Lower lobe of right lung (tissue), 2 donors: ENCODE data around the gene LCN6. TPM values are rescaled to one million over a fixed set of nuclear protein-coding genes. Genes with fewer than 3 reads are reported as not detected.

Experiments
- ATAC-seq, 2 donors: fragments of 200-7000 bp; cut with Tn5 transposase; one replicate each; pipeline ENCODE4 v1.9.1; 2020 to 2022; ENCODE audit warnings: mild to moderate bottlenecking in 2 of 2, moderate library complexity in 2 of 2
- DNase-seq: peaks from one replicate; pipeline ENCODE4 v3.0.0-alpha.2; 2020
- H3K27ac ChIP-seq: fragments of 200-600 bp; one replicate; pipeline ENCODE4 v1.8.0; 2022
- H3K27me3 ChIP-seq: fragments of 200-600 bp; one replicate; pipeline ENCODE4 v1.8.0; 2022; ENCODE audit warnings: low read depth
- H3K36me3 ChIP-seq: fragments of 200-600 bp; one replicate; pipeline ENCODE4 v1.8.0; 2022; ENCODE audit warnings: mild to moderate bottlenecking
- H3K4me1 ChIP-seq: fragments of 200-600 bp; one replicate; pipeline ENCODE4 v1.8.0; 2022
- H3K4me3 ChIP-seq: fragments of 200-600 bp; one replicate; pipeline ENCODE4 v1.8.0; 2022; ENCODE audit warnings: mild to moderate bottlenecking
- H3K9me3 ChIP-seq: fragments of 200-600 bp; one replicate; pipeline ENCODE4 v1.8.0; 2022
- intact Hi-C: fragments of 100-400 bp; cut with DNase I; formaldehyde crosslinking; loops from one replicate; pipeline ENCODE4 v1.11.0; 2022
- total RNA-seq: library from RNA; stranded (reverse); fragmentation: NEBNext Ultra II Directional; extraction: Animal tissue kit (Norgen Biotek cat#: 25700); gene quantifications from one replicate; pipeline ENCODE4 v1.2.1, GENCODE V29; 2021
- TF ChIP-seq, protein P1 (sequence below): fragments of 200-600 bp; IDR thresholded peaks from one replicate; pipeline ENCODE4 v1.8.0; 2022; ENCODE audit warnings: antibody characterized with exemption, mild to moderate bottlenecking
- donor health status: DM: no; HTN: yes; CAD: no; lungs with severe emphysema.

Gene LCN6
- total RNA-seq, 1 donor from 2014 or later: 2.9 TPM

- TF ChIP-seq, protein P1, sequence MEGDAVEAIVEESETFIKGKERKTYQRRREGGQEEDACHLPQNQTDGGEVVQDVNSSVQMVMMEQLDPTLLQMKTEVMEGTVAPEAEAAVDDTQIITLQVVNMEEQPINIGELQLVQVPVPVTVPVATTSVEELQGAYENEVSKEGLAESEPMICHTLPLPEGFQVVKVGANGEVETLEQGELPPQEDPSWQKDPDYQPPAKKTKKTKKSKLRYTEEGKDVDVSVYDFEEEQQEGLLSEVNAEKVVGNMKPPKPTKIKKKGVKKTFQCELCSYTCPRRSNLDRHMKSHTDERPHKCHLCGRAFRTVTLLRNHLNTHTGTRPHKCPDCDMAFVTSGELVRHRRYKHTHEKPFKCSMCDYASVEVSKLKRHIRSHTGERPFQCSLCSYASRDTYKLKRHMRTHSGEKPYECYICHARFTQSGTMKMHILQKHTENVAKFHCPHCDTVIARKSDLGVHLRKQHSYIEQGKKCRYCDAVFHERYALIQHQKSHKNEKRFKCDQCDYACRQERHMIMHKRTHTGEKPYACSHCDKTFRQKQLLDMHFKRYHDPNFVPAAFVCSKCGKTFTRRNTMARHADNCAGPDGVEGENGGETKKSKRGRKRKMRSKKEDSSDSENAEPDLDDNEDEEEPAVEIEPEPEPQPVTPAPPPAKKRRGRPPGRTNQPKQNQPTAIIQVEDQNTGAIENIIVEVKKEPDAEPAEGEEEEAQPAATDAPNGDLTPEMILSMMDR: peak; percentile 22
- peaks cover 65% of the 10 kb centered on the region for H3K4me1 ChIP-seq
- peak overlapping the region; percentile 36 for H3K27ac ChIP-seq
- H3K27me3 ChIP-seq: peaks cover 9% of the 10 kb centered on the region
- H3K9me3 ChIP-seq: no peaks in the 10 kb centered on the region
- intact Hi-C loops: no loop called here
- DNase-seq (peak; percentile 67), ATAC-seq (peak; percentile 20 to 39)
- H3K36me3 ChIP-seq: peaks cover 38% of the 10 kb centered on the region
- no peak overlapping the region for H3K4me3 ChIP-seq
These were observed 29.0 kb downstream of the LCN6 start for GRCh38 chr9:136719195-136719880.

GRCh38 chr9:136718345-136719194, 29.8 kb downstream of the LCN6 start:
- H3K36me3 ChIP-seq: peaks cover 30% of the 10 kb centered on the region
- no peak for DNase-seq
- peaks cover 66% of the 10 kb centered on the region for H3K4me1 ChIP-seq
- peak overlapping the region; percentile 36 for H3K27ac ChIP-seq
- intact Hi-C loops: no loop called here
- peak in 1 of 2 donors; percentile 1 for ATAC-seq
- H3K4me3 ChIP-seq: no peak overlapping the region
- no peaks in the 10 kb centered on the region for H3K9me3 ChIP-seq
- peaks cover 11% of the 10 kb centered on the region for H3K27me3 ChIP-seq
- TF ChIP-seq, protein P1: no peak

DNA sequence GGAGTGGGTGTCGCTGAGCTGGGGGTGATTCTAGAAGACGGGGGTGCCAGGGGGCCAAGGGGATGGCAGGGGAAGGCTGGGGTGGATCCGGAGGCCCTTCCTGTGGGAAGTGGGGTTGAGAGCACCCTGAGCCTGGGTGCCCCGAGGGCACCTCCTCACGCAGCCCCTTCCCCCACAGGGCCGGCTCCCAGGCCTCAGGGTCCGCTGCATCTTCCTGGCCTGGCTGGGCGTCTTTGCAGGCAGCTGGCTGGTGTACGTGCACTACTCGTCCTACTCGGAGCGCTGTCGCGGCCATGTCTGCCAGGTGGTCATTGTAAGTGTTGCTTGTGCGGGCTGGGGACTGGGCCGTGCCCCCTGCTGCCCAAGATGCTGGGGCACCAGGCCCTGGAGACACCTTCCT, 30.9 kb downstream of the LCN6 start:
- ATAC-seq (no peak), DNase-seq (no peak)
- TF ChIP-seq, protein P1: no peak
- Histone ChIP-seq H3K27me3 (peaks cover 21% of the 10 kb centered on the region), H3K27ac (no peak overlapping the region), H3K4me3 (no peak overlapping the region), H3K4me1 (peaks cover 63% of the 10 kb centered on the region), H3K9me3 (no peaks in the 10 kb centered on the region), H3K36me3 (peaks cover 18% of the 10 kb centered on the region)
- intact Hi-C loops: no loop called here

DNA sequence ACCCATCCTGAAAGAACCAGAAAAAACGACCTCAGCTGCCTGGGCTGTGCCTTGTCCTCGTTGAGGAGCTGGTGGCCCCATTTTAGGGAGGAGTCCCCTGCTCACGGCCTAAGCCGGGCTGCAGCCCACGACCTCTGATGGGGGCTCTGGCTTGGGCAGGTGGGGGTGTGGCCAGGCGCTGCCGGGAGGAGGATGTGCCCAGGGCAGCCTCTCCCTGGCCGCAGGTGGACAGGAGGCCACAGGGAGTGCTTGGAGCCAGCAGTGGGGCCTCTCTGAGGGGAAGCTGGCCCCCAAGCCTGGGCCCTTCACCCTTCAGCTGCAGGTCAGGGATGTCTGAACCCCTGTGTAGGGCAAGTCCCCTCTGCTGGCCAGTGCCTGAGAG, 33.4 kb downstream of the LCN6 start:
- Histone ChIP-seq H3K36me3 (no peaks in the 10 kb centered on the region), H3K9me3 (no peaks in the 10 kb centered on the region), H3K27me3 (peaks cover 28% of the 10 kb centered on the region), H3K27ac (peak overlapping the region; percentile 84), H3K4me1 (peaks cover 45% of the 10 kb centered on the region), H3K4me3 (peak overlapping the region; percentile 2)
- TF ChIP-seq, protein P1: no peak
- DNase-seq (no peak), ATAC-seq (peak in 1 of 2 donors; percentile 1)
- intact Hi-C loops: no loop called here

DNA sequence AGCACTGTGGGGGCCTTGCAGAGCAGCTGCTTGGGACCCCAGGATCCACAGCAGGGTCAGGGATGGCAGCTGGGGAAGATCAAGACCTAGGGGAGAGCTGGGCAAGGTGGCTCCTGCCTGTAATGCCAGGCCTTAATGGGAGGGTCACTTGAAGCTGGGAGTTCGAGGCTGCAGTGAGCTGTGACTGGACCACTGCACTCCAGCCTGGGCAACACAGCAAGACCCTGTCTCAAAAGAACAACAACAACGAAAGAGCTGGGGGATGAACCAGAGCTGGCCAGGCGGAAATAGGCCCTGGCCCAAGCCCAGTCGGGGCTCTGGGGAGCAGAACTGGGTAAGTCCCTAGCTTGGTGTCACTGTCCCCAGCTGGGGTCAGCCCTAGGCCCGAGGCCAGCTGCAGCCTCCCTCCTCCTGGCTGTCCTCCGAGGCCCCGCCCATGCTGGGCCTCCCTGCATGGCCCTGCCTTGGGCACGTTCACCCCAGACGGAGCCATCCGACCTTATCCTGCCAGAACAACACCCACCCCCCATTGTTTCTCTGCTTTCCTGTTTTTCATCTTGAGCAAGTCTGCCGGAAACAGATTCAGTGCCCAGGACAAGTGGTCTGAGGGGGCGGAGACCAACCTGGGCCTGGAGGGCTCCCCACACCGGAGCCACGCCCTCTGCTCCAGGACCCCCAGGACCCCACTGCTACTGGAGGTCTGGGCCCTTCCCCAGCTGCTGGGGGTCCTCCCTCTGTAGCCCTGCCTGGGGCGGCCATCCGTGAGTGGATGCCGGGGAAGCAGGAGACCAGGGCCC, 34.0 kb downstream of the LCN6 start:
- no peaks in the 10 kb centered on the region for H3K9me3 ChIP-seq
- H3K27me3 ChIP-seq: peaks cover 28% of the 10 kb centered on the region
- H3K27ac ChIP-seq: peak overlapping the region; percentile 84
- TF ChIP-seq, protein P1: no peak
- H3K36me3 ChIP-seq: no peaks in the 10 kb centered on the region
- peaks cover 41% of the 10 kb centered on the region for H3K4me1 ChIP-seq
- intact Hi-C loops: no loop called here
- peak overlapping the region; percentile 56 for H3K4me3 ChIP-seq
- DNase-seq: no peak
- ATAC-seq: peak; percentile 22 to 38
